GM21526 (cell line): ENCODE measurements around the gene MS4A13.
"Not testable (repeated sequence)": the region's sequence is repeated elsewhere in the genome, so short reads cannot be mapped to it uniquely, and the experiment has no call there.

ENCODE experiments used
- ATAC-seq: cut with Tn5 transposase; IDR thresholded peaks from one replicate; pipeline ENCODE4 v1.9.1; 2021; ENCODE audit warnings: moderate library complexity; ENCODE audit not compliant: unreplicated experiment, low FRiP score

Gene MS4A13, protein sequence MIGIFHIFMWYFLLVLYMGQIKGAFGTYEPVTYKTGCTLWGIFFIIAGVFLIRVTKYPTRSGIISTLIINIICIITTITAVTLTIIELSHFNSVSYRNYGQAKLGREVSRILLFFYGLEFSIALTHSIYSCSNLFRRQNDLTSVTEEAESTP

DNA sequence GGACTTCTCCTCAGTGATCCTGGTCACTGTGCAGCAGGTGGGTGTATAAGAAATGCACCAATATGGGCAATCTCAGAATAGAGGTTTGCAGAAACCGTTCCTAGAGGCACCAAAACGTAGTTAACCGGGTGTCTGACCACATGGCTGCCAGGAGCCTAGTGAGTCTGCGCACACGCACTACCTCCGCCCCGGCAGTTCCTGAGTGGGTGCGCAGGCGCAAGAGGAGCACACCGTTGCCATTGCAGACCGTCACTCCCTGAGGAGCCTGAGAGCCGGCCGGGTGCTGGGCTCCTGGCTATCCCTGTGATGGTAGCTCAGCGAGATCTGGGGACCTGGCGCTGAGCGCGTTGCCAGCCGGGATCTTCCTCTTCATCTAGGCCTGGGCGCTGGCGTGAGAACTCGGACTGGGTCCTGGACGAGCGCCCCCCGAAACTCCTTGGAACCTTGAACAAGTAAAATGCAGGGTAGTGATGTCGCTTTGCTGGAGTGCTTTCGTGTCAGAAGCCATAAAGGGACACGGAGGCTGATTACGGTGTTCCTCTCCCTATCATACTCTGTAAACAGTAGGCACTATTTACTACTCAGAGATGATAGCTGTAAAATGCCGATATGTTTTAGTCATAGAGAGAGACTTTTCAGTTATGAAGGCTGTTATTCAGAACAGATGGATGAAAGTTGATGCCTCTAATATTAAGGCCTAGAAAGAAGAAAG lies at the start of gene MS4A13:
TSS of gene MS4A13 (plus strand) at position 249 of the 712 bp plus-strand sequence. CDS start 2,692 bp downstream, outside the sequence.
- no peak for ATAC-seq

DNA sequence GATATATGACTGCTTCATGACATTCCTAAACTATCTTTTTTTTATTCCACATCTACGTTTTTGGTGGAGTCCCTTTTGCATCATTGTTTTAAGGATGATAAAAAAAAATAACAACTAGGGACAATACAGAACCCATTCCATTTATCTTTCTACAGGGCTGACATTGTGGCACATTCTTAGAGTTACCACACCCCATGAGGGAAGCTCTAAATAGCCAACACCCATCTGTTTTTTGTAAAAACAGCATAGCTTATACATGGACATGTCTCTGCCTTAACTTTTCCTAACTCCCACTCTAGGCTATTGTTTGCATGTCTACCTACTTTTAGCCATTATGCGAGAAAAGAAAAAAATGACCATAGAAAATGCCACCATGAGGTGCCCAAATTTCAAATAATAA lies 46.4 kb upstream of the MS4A13 start:
- ATAC-seq: no peak

DNA sequence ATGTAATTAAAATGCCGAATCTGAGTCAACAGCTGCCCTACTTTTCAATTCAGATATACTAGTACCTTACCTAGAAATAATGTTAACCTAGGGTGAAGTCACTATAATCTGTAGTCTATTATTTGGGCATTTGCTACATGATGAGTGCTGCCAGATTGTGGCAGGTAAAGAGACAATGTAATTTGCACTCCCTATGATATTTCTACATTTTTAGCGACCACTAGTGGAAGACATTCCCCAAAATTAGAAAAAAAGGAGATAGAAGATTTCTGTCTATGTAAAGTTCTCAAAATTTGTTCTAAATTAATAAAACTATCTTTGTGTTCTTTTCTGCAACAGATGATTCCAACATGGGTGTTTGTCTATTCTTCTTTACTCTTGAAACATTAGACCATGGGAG lies 45.5 kb upstream of the MS4A13 start:
- no peak for ATAC-seq

DNA sequence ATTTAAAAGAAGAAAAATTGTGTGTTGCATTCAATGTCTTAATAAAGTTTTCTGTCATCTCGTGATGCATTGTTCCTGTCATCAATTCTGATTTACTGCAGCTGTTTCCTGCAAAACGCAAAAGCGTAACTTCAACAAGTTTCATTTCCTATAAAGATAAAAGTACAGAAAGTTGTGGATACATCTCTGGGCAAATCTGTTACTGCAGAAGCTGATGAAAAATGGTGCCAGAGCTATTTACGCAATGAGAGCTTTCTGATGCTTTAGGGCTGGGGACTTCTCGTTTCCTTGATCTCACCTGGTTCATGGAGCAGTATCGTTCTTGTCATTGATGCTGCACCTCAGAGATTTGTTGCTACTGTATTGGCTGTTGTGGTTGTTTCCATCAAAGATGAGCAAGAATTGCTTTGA lies 38.2 kb upstream of the MS4A13 start:
- ATAC-seq: peak; percentile 72

DNA sequence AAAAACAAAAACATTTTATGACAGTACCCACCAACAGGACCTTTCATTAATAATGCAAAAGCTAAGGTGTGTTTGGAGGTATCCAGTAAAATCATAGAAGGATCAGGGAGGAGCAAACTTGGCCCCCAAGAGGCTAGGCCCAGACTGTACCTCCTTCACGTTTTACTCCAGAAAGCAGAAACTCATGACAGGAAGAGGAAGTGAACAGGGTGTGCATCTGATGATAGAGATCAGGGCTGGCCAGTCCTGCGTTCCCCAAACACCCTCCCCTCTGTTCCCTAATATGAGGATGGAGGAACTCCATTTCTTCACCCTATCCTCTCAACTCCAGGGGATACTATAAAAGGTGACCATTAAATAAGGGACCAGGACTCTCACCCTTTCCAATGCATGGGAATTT lies 32.8 kb upstream of the MS4A13 start:
- ATAC-seq: no peak

DNA sequence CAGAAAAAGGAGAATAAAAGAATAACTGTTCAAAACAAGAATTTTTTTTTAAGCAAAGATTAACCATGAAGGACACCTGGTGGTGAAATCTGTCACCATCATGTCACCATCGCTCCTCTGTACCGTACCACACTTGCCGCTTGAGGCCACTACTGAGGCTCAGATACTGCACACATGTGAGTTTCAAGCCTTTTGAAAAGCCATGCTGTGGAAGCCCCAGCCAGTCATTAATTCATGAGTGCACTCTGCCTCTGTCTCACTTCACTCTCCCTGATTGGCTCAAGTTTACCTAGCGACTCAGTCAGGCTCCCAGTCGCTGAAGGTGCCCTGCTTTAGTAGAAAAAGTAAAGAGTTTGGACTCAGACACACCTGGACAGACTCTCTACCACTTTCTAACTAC lies 29.2 kb upstream of the MS4A13 start:
- ATAC-seq: peak; percentile 95

DNA sequence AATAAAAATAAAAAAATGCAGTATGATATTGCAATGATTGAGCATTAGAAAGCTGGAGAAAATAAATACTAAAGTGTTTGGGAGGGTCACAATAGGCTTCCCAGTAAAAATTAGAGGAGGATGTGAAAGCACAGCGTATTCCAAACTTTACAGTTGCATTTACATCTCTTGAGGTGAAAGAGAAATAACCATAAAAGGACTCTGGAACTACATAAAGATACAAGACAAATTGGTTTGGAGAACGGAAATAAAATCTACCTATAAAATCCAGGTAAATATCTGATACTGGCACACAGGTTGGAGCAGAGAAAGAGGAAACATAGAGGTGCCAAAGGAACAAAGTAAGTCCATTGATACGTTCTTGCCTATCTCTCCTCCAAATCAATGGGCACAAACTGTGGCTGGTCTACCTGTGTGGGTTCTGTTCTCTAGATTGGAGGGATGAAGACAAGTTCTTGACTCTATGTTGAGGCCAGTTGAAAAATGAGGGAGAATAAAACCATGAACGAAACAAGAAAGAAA lies 22.6 kb upstream of the MS4A13 start, which contains the start of gene MS4A12:
TSS of gene MS4A12 (plus strand) at position 291 of the 522 bp plus-strand sequence. CDS start 4,541 bp downstream, outside the sequence.
- no peak for ATAC-seq

DNA sequence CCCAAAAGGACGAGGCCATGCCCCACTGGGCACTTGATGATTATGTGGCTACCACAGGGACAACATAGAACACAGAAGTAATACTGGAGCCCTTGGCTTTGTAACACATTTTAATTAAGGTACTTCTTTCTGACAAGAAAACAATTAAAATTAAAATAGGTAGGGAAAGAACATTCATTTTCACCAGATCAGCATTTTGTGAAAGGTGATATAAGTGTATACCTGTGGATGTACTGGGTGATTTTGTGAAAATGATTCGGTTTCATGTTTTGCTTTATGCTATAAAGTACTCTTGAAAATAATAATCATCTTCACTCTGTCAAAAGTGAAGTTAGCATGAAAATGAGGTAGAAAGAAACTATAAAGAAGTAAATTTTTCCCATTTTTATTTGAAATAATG lies 21.7 kb upstream of the MS4A13 start:
- no peak for ATAC-seq

DNA sequence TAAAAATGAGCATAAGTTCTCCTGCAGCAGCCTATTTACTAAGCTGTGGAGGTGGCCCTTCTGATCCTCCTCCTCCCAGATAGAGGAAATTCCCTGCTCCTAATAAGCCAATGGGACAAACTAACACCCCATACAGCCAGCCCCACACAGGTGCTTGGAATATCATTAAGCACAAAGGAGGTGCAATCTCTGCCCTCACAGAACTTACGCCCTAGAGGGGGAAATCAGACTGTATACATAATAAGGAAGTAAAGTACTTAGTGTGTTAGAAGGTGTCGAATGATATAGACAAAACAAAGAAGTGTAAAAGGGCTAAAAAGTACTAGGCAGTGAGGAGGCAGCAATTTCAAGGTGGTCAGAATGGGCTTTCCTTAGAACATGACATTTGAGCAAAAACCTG lies 16.8 kb upstream of the MS4A13 start:
- ATAC-seq: no peak

DNA sequence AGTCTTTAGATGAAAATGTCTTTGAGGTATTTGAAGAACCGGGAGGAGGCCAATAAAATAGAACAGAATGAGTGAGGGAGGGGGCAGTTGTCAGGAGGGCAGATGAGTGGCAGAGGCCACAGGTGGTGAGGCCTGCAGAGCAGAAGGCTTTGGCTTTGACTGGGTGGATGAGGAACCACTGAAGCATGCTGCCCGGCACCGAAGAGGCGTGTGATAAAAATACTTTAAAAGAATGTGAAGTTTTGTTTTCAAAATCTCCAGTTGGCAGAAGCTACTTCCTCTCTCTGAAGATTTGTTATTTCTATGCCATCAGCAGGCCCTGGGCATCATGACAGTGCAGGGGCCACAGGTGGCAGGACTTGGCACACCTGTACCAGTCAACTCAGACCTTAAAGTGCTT lies 16.3 kb upstream of the MS4A13 start:
- ATAC-seq: peak; percentile 56

DNA sequence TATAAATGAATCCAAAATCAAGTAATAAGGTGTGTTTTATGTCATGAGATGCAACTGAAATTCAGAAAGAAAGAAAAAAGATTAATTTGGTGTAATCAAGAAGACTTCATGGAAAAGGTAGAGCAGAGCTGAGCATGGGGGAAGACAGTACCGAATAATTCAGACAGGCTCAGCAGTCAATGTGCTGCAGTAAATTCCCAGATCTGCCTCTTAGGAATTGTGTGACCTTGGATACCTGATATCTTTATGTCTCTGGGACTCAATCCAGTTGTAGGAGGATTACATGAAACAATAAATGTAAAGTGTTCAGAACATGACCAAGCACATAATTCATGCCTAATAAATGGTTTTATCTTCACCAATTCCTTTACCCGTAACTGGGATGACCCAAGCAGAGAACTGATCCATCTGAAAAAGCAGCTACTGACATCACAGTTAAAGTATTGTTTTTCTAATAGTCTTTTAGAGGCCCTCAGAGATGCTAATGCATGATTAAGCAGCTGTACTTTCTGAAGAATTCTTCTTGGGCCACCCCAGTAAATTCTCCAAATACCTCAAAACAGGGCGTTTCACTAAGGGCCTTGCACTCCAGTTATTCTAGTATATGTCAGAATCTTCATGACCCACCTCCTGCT lies 14.8 kb upstream of the MS4A13 start:
- ATAC-seq: no peak

DNA sequence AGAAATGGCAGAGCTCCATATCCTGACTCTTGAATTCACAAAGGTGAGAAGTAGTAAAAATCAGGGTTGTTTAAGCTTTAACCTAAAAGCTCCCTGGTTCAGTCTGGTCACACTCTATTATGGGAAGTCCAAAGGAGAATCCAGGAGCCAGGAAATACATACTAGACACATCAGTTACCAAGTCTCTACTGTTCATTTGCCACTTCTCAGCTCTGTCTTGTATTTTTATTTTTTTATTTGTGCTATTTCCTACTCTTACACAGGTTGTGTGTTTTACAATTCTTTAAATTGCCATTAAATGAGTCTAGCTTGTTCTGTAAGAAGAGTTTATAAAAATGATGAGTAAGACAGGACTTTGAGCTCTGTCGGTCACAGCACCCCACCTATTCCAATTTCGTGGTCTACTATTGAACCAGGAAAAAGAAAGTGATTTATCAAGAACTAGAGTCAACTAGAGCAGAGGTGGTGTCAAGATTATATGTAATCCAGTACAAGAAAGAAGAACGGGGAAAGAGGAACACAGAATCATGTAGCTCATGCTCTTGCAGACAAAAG lies 12.9 kb upstream of the MS4A13 start:
- ATAC-seq: no peak

DNA sequence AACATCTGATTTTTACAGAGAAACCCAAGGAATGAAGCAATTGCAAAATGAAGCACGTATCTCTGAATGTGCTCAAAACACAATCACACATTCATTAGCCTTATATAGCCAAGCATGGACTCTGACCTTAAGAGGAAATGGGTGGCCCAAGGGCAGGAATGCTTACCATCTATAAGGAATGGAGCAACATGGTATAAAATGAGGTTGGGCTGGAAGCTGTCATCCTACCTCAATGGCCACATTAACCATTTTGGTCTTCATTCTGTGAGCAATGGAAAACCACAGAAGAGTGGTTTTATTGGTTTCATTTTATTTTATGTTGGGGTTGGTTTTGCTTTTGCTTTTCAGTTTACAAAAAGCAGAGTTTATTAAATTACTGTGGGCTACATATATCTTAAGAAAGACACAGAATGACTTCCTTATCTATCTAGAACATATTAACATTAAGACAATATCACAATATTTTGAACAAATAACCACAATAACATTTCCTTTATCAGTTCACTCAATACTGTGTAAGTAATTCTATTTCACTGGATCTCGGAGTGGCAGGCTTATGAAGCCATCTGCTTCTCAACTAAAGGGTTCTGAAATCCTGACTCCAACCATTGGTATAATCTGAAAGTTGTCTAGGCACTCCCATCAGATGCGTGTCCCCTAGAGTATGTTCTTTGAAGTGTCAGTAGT lies 10.8 kb upstream of the MS4A13 start:
- ATAC-seq: no peak

DNA sequence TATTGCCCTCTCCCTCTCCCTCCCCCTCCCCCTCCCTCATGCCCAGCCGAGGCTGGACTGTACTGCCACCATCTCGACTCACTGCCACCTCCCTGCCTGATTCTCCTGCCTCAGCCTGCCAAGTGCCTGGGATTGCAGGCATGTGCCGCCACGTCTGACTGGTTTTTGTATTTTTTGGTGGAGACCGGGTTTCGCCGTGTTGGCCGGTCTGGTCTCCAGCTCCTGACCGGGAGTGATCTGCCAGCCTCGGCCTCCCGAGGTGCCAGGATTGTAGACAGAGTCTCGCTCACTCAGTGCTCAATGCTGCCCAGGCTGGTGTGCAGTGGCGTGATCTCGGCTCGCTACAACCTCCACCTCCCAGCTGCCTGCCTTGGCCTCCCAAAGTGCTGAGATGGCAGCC lies 5.6 kb upstream of the MS4A13 start:
- not testable (repeated sequence) for ATAC-seq

DNA sequence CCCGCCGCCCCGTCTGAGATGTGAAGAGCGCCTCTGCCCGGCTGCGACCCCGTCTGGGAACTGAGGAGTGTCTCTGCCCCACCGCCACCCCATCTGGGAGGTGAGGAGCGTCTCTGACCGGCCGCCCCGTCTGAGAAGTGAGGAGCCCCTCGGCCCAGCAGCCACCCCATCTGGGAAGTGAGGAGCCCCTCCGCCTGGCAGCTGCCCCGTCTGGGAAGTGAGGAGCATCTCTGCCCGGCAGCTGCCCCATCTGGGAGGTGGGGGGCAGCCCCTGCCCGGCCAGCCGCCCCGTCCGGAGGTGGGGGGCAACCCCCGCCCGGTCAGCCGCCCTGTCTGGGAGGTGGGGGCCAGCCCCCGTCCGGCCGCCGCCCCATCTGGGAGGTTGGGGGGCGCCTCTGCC lies 5.0 kb upstream of the MS4A13 start:
- not testable (repeated sequence) for ATAC-seq

DNA sequence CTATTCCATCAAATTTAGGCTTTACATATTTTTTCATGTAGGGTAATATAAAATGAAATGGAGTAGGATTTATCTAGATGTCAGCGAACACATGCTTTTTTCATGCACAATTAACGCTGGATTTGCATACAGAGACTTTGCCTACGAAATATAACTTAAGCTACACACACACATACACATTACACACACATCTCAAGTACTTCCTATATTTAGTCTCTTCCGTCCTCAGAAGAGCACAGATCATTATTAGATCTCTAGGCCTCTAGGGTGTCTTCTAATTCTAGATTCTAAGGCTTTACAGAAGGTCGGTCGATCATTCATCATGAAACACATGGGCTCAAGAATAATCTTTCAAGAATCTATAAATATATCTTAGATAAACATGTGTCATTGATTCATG lies 3.8 kb upstream of the MS4A13 start:
- no peak for ATAC-seq

DNA sequence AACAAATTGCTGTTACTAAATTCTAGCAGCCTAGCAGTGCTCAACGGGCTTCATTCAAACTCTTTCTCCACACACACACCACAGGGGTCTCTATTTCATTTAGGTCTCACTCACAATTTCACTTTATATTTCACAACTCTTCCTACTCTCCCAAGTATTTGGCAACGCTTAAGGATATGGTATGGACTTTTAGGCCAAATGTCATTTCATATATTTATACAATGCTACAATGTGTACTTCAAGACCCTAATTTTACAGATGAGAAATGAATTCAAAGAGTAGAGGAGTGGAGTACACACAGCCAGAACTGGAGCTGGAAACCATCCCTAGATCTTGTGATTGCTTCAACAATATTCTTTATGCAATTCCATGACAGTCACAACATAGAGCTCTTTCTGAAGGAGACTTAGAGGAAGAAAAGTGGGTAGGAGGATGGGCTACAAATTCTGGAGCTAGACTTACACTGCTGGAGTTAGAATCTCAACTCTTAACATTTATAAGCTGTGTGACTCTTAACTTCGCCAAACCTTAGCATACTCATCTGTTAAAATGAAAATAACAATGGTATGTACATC lies 2.5 kb upstream of the MS4A13 start:
- ATAC-seq: no peak

DNA sequence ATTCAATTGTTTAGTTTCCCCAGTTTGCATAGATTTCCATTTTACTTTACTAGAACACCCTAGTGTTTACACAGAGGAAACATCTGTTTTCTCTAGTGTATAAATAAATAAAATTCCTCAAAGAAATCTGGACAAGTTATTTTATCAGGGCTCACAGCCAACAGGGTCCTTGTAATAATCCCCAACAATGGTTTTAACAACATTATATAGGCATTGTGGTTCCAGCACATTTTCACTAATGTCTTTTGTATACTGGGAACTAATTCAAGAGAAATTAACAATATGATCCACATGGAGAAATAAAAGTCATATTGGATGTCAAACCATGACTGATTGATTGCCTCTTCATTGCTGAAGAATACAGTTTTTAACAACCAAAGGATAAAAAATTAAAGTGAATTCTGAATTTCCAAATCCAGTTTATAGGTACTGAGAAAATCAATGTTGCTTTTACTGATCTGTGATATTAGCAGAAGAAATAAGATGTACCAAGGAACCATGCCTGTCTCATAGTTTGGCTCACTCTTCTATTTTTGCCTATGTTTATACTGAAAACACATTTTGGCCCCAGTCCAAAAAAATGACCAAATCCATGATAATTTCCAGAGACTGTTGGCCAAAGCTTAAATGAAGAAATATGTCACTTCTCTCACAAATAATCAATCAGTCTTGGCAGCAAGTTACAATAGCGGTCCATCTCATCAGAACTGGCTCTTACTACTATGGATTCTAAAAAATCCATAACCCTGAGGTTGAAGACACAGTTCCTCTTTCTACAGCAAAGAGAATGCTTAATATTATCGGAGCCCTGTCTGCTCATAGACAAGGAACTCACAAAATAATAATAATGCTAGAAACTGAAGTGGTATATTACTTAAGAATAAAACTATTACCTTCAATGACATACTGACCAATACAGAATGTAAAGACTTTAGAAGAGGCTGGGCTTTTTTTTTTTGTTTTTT lies 1.4 kb upstream of the MS4A13 start:
- no peak for ATAC-seq

DNA sequence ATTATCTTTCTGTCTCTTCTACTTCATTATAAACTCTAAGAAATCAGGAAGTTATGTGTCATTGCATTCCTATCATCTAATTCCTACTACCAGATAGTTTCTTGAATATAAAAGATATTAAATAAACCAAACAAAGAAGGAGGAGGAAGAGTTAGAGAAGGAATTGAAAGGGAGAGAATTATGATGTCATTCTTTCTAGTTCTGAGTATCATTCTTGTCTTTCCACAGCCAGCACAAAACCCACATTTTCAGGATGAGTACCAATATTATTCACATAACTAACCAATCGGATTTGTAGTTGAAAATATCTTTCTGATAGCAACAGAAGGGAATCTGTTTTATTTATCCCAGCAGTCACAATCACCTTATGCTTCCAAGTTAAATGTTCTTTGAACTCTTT lies 13.3 kb downstream of the MS4A13 start:
- no peak for ATAC-seq
